ENCODE measurements around the gene NPC1L1.
A peak's percentile ranks its signal among the peaks of the same experiment; 100 is the strongest.

Gene NPC1L1

DNA sequence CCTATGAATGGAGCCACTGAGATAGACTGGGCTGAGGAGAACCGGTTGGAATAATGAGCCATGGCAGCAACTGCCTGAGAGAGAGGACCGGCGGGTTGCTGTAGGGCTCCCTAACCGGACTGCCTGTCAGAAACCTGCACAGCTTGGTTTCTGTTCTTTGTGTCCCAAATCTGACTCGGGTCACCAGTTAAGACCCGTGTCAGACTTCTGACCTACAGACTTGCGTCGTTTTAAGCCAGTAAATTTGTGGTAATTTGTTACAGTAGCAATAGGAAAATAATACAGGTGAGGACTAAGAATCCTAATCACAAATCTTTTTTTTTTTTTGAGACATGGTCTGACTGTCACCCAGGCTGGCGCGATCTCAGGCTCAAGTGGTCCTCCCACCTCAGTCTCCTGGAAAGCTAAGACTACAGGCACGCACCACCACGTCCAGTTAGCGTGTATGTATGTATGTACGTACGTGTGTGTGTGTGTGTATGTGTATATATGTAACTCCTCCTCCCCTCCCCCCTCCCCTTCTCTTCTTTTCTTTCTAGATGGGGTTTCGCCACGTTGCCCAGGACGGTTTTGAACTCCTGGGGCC lies 33.2 kb upstream of the NPC1L1 start:
- TF ChIP-seq ZNF202 (tag by site-specific recombination; IDR thresholded peaks at IDR 0.05; ENCODE audit: borderline replicate concordance): no peak
- TF ChIP-seq ZNF335 (tag by site-specific recombination; conservative IDR thresholded peaks at IDR 0.05): peak; percentile 92
- no peak for TF ChIP-seq SP2 (tag by site-specific recombination; IDR thresholded peaks at IDR 0.05)
- 0 out of 2 replicates have a peak, but pooled peaks have one; percentile 8 for TF ChIP-seq ZNF600 (tag by site-specific recombination; IDR thresholded peaks at IDR 0.05)
- no peak for TF ChIP-seq ZNF785 (tag by site-specific recombination; IDR thresholded peaks at IDR 0.05)
- no peak for TF ChIP-seq ZNF175 (tag by site-specific recombination; IDR thresholded peaks at IDR 0.05)
- TF ChIP-seq ZNF341 (tag by site-specific recombination; IDR thresholded peaks at IDR 0.05; ENCODE audit: low read depth): 0 out of 2 replicates have a peak, but pooled peaks have one; percentile 1
- TF ChIP-seq ZNF501 (tag by site-specific recombination; IDR thresholded peaks at IDR 0.05): 0 out of 2 replicates have a peak, but pooled peaks have one; percentile 4
- TF ChIP-seq, protein P1, sequence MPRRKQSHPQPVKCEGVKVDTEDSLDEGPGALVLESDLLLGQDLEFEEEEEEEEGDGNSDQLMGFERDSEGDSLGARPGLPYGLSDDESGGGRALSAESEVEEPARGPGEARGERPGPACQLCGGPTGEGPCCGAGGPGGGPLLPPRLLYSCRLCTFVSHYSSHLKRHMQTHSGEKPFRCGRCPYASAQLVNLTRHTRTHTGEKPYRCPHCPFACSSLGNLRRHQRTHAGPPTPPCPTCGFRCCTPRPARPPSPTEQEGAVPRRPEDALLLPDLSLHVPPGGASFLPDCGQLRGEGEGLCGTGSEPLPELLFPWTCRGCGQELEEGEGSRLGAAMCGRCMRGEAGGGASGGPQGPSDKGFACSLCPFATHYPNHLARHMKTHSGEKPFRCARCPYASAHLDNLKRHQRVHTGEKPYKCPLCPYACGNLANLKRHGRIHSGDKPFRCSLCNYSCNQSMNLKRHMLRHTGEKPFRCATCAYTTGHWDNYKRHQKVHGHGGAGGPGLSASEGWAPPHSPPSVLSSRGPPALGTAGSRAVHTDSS (tag by site-specific recombination; IDR thresholded peaks at IDR 0.05): no peak
- no peak for TF ChIP-seq ZNF274 (IDR thresholded peaks at IDR 0.05; ENCODE audit: low read length)
- TF ChIP-seq ZNF274 (tag by site-specific recombination; IDR thresholded peaks at IDR 0.05; ENCODE audit: borderline replicate concordance): no peak
- TF ChIP-seq ZNF391 (tag by site-specific recombination; IDR thresholded peaks at IDR 0.05; ENCODE audit: borderline replicate concordance, low read depth): peak; percentile 16; the same call in 1 of the 2 replicates
- no peak for TF ChIP-seq ZFHX2 (tag by site-specific recombination; conservative IDR thresholded peaks at IDR 0.05)
- TF ChIP-seq, protein P2, sequence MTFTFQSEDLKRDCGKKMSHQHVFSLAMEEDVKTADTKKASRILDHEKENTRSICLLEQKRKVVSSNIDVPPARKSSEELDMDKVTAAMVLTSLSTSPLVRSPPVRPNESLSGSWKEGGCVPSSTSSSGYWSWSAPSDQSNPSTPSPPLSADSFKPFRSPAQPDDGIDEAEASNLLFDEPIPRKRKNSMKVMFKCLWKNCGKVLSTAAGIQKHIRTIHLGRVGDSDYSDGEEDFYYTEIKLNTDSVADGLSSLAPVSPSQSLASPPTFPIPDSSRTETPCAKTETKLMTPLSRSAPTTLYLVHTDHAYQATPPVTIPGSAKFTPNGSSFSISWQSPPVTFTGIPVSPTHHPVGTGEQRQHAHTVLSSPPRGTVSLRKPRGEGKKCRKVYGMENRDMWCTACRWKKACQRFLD (tag by site-specific recombination; IDR thresholded peaks at IDR 0.05): no peak
- TF ChIP-seq YY1 (tag by site-specific recombination; IDR thresholded peaks at IDR 0.05): no peak
- TF ChIP-seq, protein P3, sequence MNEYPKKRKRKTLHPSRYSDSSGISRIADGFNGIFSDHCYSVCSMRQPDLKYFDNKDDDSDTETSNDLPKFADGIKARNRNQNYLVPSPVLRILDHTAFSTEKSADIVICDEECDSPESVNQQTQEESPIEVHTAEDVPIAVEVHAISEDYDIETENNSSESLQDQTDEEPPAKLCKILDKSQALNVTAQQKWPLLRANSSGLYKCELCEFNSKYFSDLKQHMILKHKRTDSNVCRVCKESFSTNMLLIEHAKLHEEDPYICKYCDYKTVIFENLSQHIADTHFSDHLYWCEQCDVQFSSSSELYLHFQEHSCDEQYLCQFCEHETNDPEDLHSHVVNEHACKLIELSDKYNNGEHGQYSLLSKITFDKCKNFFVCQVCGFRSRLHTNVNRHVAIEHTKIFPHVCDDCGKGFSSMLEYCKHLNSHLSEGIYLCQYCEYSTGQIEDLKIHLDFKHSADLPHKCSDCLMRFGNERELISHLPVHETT (tag by site-specific recombination; IDR thresholded peaks at IDR 0.05): no peak
- peak overlapping the region; percentile 59 for H3K4me3 ChIP-seq (ENCODE audit: low read depth, low read length)
- ChIA-PET POLR2A (interaction anchor here (0.5 to 2.7 kb wide), 24 partner anchors 8 to 561 kb away, joined by 3 to 34 read pairs (median 5); partner anchors contain the start of genes H2AZ2, NUDCD3, OGDH and PPIA), CTCF (interaction anchor here (0.6 to 1.2 kb wide), 5 partner anchors 8 to 686 kb away, joined by 3 to 13 read pairs (median 5); partner anchors contain the start of gene TMED4)
- no peaks in the 10 kb centered on the region for H3K4me1 ChIP-seq (ENCODE audit: control insufficient read depth, insufficient read depth, low read length)
- no peaks in the 10 kb centered on the region for H3K9me3 ChIP-seq (ENCODE audit: control insufficient read depth, insufficient read depth, low read depth, low read length)
- H3K27ac ChIP-seq (ENCODE audit: extremely low read depth, low read depth, low read length): 0 out of 2 replicates have a peak overlapping the region, but pooled peaks have one; percentile 64
- H3K36me3 ChIP-seq (ENCODE audit: control insufficient read depth in 2 of 2, insufficient read depth in 1 of 2, low read length in 2 of 2): peaks cover 34 to 70% of the 10 kb centered on the region in 2 experiments

DNA sequence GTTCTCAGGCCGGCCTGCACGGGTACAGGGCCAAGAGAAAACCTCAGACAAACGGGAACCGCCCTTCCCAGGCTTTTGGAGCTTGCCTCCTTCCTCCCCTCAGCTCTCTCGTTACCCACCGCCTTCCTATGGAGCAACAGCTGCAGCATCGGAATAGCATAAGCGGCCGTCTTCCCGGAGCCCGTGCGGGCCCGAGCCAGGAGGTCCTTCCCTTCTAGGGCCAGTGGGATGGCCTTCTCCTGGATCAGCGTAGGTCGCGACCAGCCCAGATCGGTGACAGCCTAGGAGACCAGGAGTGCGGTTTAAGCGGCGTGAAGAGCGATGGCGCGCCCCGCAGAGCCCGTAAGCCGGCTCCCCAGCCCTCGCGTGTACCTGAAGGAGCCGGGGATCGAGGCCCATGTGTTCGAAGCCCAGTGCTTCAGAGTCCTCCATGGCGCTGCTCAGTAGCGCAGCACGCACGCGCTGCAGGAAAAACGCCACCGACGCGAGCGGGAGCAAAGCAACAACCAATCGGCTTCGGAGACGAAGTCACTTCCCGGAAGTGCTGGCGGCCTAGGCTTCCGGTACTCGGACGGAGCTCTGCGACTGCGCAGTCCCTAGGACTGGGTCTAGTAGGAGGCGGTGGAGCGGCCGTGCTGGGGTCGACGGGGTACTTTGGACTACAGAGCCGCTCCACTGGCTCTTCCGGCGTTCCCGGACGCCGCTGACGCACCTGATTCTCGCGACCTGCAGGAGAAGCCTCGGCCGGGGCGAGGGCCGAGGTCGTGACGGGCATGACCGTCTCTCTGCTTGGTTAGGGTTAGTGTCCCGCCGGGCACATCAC lies 32.5 kb upstream of the NPC1L1 start, which contains the start of gene DDX56:
DDX56 (minus strand) TSS at position 445 of the 823 bp plus-strand sequence; CDS start at position 432, 13 bp downstream.
- ChIA-PET CTCF (interaction anchor here (0.6 to 1.8 kb wide), 8 partner anchors 8 to 687 kb away, joined by 3 to 13 read pairs (median 5); partner anchors contain the start of gene TMED4), POLR2A (interaction anchor here (0.5 to 2.7 kb wide), 23 partner anchors 8 to 562 kb away, joined by 3 to 34 read pairs (median 5); partner anchors contain the start of genes H2AZ2, NUDCD3, OGDH and PPIA)
- Histone ChIP-seq H3K36me3 (ENCODE audit: control insufficient read depth in 2 of 2, insufficient read depth in 1 of 2, low read length in 2 of 2) (peaks cover 28 to 71% of the 10 kb centered on the region in 2 experiments), H3K27ac (ENCODE audit: extremely low read depth, low read depth, low read length) (peak within 1 kb of the TSS; percentile 80), H3K9me3 (ENCODE audit: control insufficient read depth, insufficient read depth, low read depth, low read length) (no peaks in the 10 kb centered on the region), H3K4me1 (ENCODE audit: control insufficient read depth, insufficient read depth, low read length) (no peaks in the 10 kb centered on the region), H3K4me3 (ENCODE audit: low read depth, low read length) (peak within 1 kb of the TSS; percentile 59)
- TF ChIP-seq, protein P4, sequence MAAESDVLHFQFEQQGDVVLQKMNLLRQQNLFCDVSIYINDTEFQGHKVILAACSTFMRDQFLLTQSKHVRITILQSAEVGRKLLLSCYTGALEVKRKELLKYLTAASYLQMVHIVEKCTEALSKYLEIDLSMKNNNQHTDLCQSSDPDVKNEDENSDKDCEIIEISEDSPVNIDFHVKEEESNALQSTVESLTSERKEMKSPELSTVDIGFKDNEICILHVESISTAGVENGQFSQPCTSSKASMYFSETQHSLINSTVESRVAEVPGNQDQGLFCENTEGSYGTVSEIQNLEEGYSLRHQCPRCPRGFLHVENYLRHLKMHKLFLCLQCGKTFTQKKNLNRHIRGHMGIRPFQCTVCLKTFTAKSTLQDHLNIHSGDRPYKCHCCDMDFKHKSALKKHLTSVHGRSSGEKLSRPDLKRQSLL (tag by site-specific recombination; IDR thresholded peaks at IDR 0.05): peak; percentile 27; the same call in 1 of the 2 replicates
- TF ChIP-seq ZNF600 (tag by site-specific recombination; IDR thresholded peaks at IDR 0.05): peak; percentile 78
- TF ChIP-seq ZEB2 (tag by site-specific recombination; IDR thresholded peaks at IDR 0.05): peak; percentile 40; the same call in 1 of the 2 replicates
- TF ChIP-seq ZSCAN30 (tag by site-specific recombination; IDR thresholded peaks at IDR 0.05): 0 out of 2 replicates have a peak, but pooled peaks have one; percentile 13
- TF ChIP-seq ZNF112 (tag by site-specific recombination; IDR thresholded peaks at IDR 0.05): no peak
- 0 out of 2 replicates have a peak, but pooled peaks have one; percentile 27 for TF ChIP-seq ZNF394 (tag by site-specific recombination; IDR thresholded peaks at IDR 0.05; ENCODE audit: borderline replicate concordance)
- TF ChIP-seq ZNF2 (tag by site-specific recombination; IDR thresholded peaks at IDR 0.05): 0 out of 2 replicates have a peak, but pooled peaks have one; percentile 13
- 0 out of 2 replicates have a peak, but pooled peaks have one; percentile 19 for TF ChIP-seq ZBTB8A (tag by site-specific recombination; IDR thresholded peaks at IDR 0.05)
- TF ChIP-seq, protein P5, sequence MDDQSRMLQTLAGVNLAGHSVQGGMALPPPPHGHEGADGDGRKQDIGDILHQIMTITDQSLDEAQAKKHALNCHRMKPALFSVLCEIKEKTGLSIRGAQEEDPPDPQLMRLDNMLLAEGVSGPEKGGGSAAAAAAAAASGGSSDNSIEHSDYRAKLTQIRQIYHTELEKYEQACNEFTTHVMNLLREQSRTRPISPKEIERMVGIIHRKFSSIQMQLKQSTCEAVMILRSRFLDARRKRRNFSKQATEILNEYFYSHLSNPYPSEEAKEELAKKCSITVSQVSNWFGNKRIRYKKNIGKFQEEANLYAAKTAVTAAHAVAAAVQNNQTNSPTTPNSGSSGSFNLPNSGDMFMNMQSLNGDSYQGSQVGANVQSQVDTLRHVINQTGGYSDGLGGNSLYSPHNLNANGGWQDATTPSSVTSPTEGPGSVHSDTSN (CRISPR knock-in tag; IDR thresholded peaks at IDR 0.05): peak; percentile 84; the same call in 1 of the 2 replicates
- peak; percentile 45; the same call in 1 of the 2 replicates for TF ChIP-seq SP7 (tag by site-specific recombination; IDR thresholded peaks at IDR 0.05)
- TF ChIP-seq ZXDB (tag by site-specific recombination; IDR thresholded peaks at IDR 0.05): peak; percentile 57; the same call in 1 of the 2 replicates
- peak; percentile 61 for TF ChIP-seq ZNF501 (tag by site-specific recombination; IDR thresholded peaks at IDR 0.05)

Data from HEK293 (cell line).